ENCODE results near the gene CCDC40.

Gene CCDC40

DNA sequence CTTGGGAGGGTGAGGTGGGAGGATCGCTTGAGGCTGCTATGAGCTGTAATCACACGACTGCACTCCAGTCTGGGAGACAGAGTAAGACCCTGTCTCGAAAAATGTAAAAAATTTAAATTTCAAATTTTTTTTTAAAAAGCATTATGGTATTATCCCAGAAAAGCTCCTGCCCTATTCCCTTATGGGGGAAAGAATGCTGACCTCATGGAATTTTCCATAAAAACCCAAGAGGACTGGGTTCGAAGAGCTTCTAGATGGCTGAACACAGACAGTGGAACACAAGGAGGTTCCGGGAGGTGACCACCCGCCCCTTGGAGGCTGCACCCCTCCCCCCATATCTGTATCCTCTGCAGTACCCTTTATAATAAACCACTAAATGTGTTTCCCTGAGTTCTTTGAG is 106.5 kb downstream of the CCDC40 start:
- no peak for DNase-seq (ENCODE audit: low read depth)

DNA sequence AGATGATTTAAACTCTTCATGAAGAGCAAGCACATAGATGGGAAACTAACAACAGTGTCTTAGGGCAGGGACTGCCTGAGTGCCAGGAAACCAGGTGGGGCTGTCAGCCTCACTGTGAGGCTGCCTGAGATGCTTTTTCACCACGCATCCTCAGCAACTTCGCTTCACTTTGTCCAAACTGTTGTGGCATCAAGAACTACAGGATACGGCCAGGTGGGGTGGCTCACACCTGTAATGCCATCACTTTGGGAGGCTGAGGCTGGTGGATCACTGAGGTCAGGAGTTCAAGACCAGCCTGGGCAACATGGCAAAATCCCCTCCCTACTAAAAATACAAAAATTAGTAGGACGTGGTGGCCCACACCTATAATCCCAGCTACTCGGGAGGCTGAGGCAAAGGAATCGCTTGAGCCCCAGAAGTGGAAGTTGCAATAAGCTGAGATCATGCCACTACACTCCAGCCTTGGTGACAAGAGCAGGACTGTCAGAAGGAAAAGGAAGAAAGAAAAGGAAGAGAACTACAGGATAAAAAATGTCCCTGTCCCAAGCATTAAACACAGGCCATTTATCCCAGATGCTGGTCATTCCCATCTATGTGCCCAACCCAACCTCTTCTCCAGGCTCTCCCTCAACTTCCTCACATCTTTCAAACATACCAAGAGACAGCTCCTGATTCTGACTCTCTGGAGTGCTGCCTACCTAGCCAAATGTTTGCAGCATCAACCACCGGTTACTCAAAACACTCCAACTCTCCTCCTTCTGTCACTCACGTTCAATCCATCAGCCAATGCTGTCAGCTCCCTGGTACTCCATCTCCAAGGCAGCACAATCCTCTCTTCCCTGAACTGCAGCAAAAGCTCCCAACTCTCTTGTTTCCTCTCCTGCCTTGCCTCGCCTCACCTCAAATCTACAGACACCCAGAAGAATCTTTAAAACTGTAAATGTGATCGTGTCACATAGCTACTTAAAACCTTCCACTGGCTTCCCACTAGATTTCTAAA is 108.9 kb downstream of the CCDC40 start:
- no peak for DNase-seq (ENCODE audit: low read depth)

DNA sequence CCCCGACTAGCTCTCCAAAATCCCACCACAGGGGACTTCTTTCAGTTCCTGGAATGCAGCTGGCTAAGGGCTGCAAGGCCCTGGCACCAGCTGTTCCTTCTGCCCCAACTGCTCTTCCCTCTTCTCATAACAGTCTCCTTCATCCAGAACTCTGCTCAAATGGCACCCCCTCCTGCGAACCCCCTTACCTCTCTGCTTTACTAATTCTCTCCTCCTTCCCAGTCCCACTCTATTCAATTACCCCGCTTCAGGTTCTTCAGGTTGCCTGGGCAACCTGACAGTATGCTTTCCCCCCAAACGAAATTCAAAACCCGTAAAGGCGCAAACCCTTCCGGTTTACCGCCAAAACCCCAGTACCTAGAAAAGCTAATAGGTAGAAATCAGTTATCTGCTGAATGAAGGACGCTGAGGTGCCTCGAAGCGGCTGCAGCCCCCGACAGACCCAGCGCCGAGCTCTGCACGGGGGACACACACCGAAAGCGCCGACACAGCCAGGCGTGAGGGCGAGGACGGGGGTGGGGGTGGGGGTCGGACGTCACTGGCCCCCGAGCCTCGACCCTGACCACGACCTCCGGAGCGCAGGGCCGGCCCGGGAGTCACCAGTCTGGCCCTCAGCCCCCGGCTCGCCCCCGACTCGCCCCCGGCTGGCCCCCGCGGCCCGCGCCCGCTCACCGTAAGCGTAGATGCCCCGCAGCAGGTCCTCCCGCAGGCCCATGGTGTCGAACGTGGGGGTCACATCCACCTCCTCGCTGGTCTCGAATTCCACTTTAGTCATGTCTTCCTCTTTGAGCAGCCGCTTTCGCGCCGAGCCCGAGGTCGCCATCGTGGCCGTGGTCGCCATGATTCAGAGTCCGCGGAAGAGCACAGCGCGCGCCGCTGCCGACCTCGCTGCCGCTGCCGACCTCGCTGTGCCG is 109.9 kb downstream of the CCDC40 start:
- no peak for DNase-seq (ENCODE audit: low read depth)

DNA sequence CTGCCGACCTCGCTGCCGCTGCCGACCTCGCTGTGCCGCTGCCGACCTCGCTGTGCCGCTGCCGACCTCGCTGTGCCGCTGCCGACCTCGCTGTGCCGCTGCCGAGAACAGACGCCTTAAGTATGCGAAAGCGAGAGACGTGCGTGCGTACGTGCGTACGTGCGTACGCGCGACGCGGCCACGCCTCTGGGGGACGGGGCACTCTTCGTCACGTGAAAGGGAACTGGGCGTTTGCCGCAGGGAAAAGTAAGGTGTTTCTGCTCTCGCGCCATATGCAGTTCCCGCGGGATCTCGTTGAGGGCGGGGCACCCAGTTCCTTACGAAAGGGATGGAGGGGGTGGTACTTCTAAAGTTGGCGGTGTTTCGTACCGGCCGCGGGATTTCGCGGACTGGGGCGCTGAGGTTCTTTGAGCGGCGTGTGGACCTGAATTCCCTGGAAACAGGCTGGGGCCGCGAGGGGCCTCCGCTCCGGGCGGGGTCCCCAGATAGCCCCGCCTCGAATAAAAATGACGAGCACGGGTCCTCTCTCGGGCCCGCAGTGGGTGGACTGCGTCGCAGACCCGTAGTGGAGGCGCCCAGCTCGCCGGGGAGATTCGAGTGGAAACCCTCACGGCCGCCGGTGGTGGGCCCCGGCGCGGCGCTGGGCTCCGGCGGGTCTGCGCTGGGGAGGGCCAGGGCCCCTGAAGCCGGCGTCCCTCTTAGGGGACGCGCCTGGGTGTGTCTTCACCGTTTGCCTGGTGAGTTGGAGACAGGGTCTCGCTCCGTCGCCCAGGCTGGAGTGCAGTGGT is 110.8 kb downstream of the CCDC40 start, which contains the start of gene EIF4A3:
Gene EIF4A3 (minus strand): TSS at position 94 of the 788 bp plus-strand sequence. CDS start 167 bp downstream, outside the sequence.
- DNase-seq (ENCODE audit: low read depth), result peak; percentile 97

Measured in stromal cell of bone marrow (primary cell).